H1 (cell line): Measurements from ENCODE around the gene KIFC1. TPM values are rescaled to one million over a fixed set of nuclear protein-coding genes. Genes with fewer than 3 reads are reported as not detected.

Experiments
- CTCF ChIA-PET: fragments of 300-600 bp; sonication (Branson Sonifier 250); formaldehyde crosslinking; loops from one replicate; lab custom pipeline; 2021; ENCODE audit not compliant: partially characterized antibody; lab: Charles Lee
- POLR2A ChIA-PET: fragments of 300-600 bp; sonication (Branson Sonifier 250); formaldehyde crosslinking; loops from one replicate; lab custom pipeline; 2021; ENCODE audit warnings: inconsistent platforms; ENCODE audit not compliant: partially characterized antibody; lab: Charles Lee
- DNase-seq, 2 experiments: peaks; one replicate each; pipeline versions ENCODE4 v3.0.0 to v3.0.0-alpha.2; 2010 to 2022; ENCODE audit warnings: low spot score in 2 of 2, low read depth in 1 of 2, mixed read lengths in 1 of 2
- FAIRE-seq: peaks from 2 replicates; lab custom pipeline; 2011; peaks lifted over from hg19 to GRCh38; lab: Jason Lieb, UNC
- H2AFZ ChIP-seq: 2 replicates; pipeline ENCODE4 v1.8.1; 2012; ENCODE audit warnings: low read length, inconsistent platforms
- H2AK5ac ChIP-seq: 2 replicates; pipeline ENCODE4 v1.6.1; 2013; ENCODE audit warnings: low read depth, low read length
- H2BK120ac ChIP-seq: replicated peaks from 2 replicates; pipeline ENCODE3; 2013; ENCODE audit warnings: low read depth, low read length, inconsistent platforms
- H2BK12ac ChIP-seq: 2 replicates; pipeline ENCODE4 v1.6.1; 2013; ENCODE audit warnings: low read depth, low read length
- H2BK15ac ChIP-seq: 2 replicates; pipeline ENCODE4 v1.6.1; 2013; ENCODE audit warnings: low read length
- H2BK20ac ChIP-seq: 2 replicates; pipeline ENCODE4 v1.6.1; 2013; ENCODE audit warnings: low read length
- H2BK5ac ChIP-seq: 2 replicates; pipeline ENCODE4 v1.6.1; 2013; ENCODE audit warnings: low read depth, low read length
- H3K14ac ChIP-seq: 2 replicates; pipeline ENCODE4 v1.6.1; 2013; ENCODE audit warnings: inconsistent platforms; ENCODE audit not compliant: insufficient read length
- H3K18ac ChIP-seq: 2 replicates; pipeline ENCODE4 v1.6.1; 2013; ENCODE audit warnings: low read length; ENCODE audit errors: extremely low read depth
- H3K23ac ChIP-seq: 2 replicates; pipeline ENCODE4 v1.6.1; 2013; ENCODE audit warnings: inconsistent platforms; ENCODE audit not compliant: insufficient read length
- H3K23me2 ChIP-seq: 2 replicates; pipeline ENCODE4 v1.6.1; 2013; ENCODE audit warnings: low read depth, low read length
- H3K27ac ChIP-seq: 2 replicates; pipeline ENCODE4 v1.6.1; 2011; ENCODE audit warnings: low read depth, low read length, inconsistent platforms
- H3K27me3 ChIP-seq, 4 experiments: replicated peaks in 1 of 4; 1 replicate in 1 of 4; 2 replicates in 3 of 4; pipeline versions ENCODE4 v1.6.1 to v1.8.1; 2011 to 2013; ENCODE audit warnings: low read length in 3 of 4, mild to moderate bottlenecking in 3 of 4, inconsistent platforms in 2 of 4, mixed read lengths in 2 of 4, moderate library complexity in 1 of 4; ENCODE audit not compliant: control insufficient read depth in 3 of 4, insufficient read depth in 3 of 4; ENCODE audit errors: extremely low read depth in 1 of 4
- H3K36me3 ChIP-seq, 4 experiments: 2 replicates each; pipeline versions ENCODE4 v1.6.1 to v1.8.1; 2011 to 2013; ENCODE audit warnings: mild to moderate bottlenecking in 4 of 4, low read length in 3 of 4, moderate library complexity in 2 of 4, control low read depth in 1 of 4, inconsistent platforms in 1 of 4; ENCODE audit not compliant: insufficient read depth in 4 of 4, control insufficient read depth in 2 of 4
- H3K4ac ChIP-seq: replicated peaks from 2 replicates; pipeline ENCODE3; 2013; ENCODE audit warnings: low read length, low read depth, mixed read lengths, inconsistent platforms; ENCODE audit not compliant: insufficient read length
- H3K4me1 ChIP-seq, 4 experiments: replicated peaks in 1 of 4; 1 replicate in 1 of 4; 2 replicates in 3 of 4; pipeline versions ENCODE4 v1.6.1 to v1.8.1; 2011 to 2013; ENCODE audit warnings: low read length in 3 of 4, inconsistent platforms in 2 of 4, mixed read lengths in 1 of 4; ENCODE audit not compliant: insufficient read depth in 4 of 4, control insufficient read depth in 3 of 4
- H3K4me2 ChIP-seq, 2 experiments: 2 replicates each; pipeline versions ENCODE4 v1.6.1 to v1.8.1; 2011 to 2013; ENCODE audit warnings: low read depth in 2 of 2, low read length in 2 of 2, control low read depth in 1 of 2, inconsistent platforms in 1 of 2, mild to moderate bottlenecking in 1 of 2; ENCODE audit not compliant: insufficient read depth in 1 of 2
- H3K4me3 ChIP-seq, 4 experiments: fragments of 200-600, 300-600 bp in 1 of 4; sonication (generic), shearing (Covaris generic), sonication (Bioruptor Twin) in 1 of 4; 2 replicates each; pipeline versions ENCODE4 v1.5.1 to v1.8.1; 2011 to 2016; ENCODE audit warnings: low read length in 4 of 4, low read depth in 3 of 4, control low read depth in 2 of 4, inconsistent platforms in 2 of 4, mild to moderate bottlenecking in 2 of 4, mixed read lengths in 1 of 4, moderate library complexity in 1 of 4; ENCODE audit not compliant: insufficient read depth in 2 of 4; ENCODE audit errors: extremely low read depth in 1 of 4
- H3K56ac ChIP-seq: replicated peaks from 2 replicates; pipeline ENCODE3; 2013; ENCODE audit warnings: low read depth, mild to moderate bottlenecking, mixed read lengths, low read length, inconsistent platforms; ENCODE audit not compliant: insufficient read length
- H3K79me1 ChIP-seq: 2 replicates; pipeline ENCODE4 v1.6.1; 2013; ENCODE audit warnings: low read depth, low read length, control low read depth
- H3K79me2 ChIP-seq, 2 experiments: 2 replicates each; pipeline versions ENCODE4 v1.6.1 to v1.8.1; 2012 to 2013; ENCODE audit warnings: low read length in 2 of 2, mild to moderate bottlenecking in 2 of 2, inconsistent platforms in 1 of 2; ENCODE audit not compliant: insufficient read depth in 2 of 2, control insufficient read depth in 1 of 2
- H3K9ac ChIP-seq, 4 experiments: replicated peaks in 1 of 4; 1 replicate in 1 of 4; 2 replicates in 3 of 4; pipeline versions ENCODE4 v1.6.1 to v1.8.1; 2011 to 2013; ENCODE audit warnings: low read depth in 3 of 4, low read length in 3 of 4, control low read depth in 2 of 4, mild to moderate bottlenecking in 2 of 4, moderate library complexity in 2 of 4, inconsistent platforms in 1 of 4; ENCODE audit errors: extremely low read depth in 1 of 4
- H3K9me3 ChIP-seq, 2 experiments: 2 replicates each; pipeline versions ENCODE4 v1.6.1 to v1.8.1; 2012 to 2013; ENCODE audit warnings: mild to moderate bottlenecking in 2 of 2, moderate library complexity in 2 of 2, control low read depth in 1 of 2, inconsistent platforms in 1 of 2, low read depth in 1 of 2, low read length in 1 of 2, mixed read lengths in 1 of 2; ENCODE audit not compliant: insufficient read depth in 2 of 2
- H4K20me1 ChIP-seq, 2 experiments: replicated peaks in 1 of 2; 2 replicates each; pipeline versions ENCODE3 to v1.8.1; 2011 to 2013; ENCODE audit warnings: inconsistent platforms in 2 of 2, low read length in 2 of 2, mild to moderate bottlenecking in 1 of 2; ENCODE audit not compliant: insufficient read depth in 2 of 2, control insufficient read depth in 1 of 2
- H4K5ac ChIP-seq: 2 replicates; pipeline ENCODE4 v1.6.1; 2013; ENCODE audit warnings: low read length, low read depth, mixed read lengths, inconsistent platforms; ENCODE audit not compliant: insufficient read length
- H4K8ac ChIP-seq: 2 replicates; pipeline ENCODE4 v1.8.0; 2013; ENCODE audit warnings: mild to moderate bottlenecking, moderate library complexity, low read length, inconsistent platforms; ENCODE audit not compliant: insufficient read depth; ENCODE audit errors: extremely low read depth
- H4K91ac ChIP-seq: replicated peaks from 2 replicates; pipeline ENCODE3; 2013; ENCODE audit warnings: low read length, mixed read lengths, inconsistent platforms; ENCODE audit not compliant: insufficient read length
- GABPA ChIP-seq: IDR thresholded peaks from 2 replicates; pipeline ENCODE4 v1.6.1; 2011; ENCODE audit warnings: mild to moderate bottlenecking, low read length, moderate library complexity, borderline replicate concordance; ENCODE audit not compliant: insufficient read depth
- POLR2AphosphoS5 ChIP-seq: IDR thresholded peaks from 2 replicates; pipeline ENCODE4 v1.6.1; 2011; ENCODE audit warnings: low read depth, low read length
- RAD21 ChIP-seq, 2 experiments: IDR thresholded peaks in 1 of 2; conservative IDR thresholded peaks in 1 of 2; 2 replicates each; pipeline ENCODE4 v1.6.1; 2011; ENCODE audit warnings: low read depth in 2 of 2, low read length in 2 of 2, improper control_type of control experiment in 1 of 2, inconsistent platforms in 1 of 2, mild to moderate bottlenecking in 1 of 2, moderate library complexity in 1 of 2
- WGBS, 2 experiments: shearing (Covaris generic) in 1 of 2; methylation state at CpG; one replicate each; pipeline versions ENCODE4 v1.1.6 to v1.1.7; 2013 to 2015; ENCODE audit warnings: low lambda C conversion rate in 2 of 2, mixed read lengths in 2 of 2, inconsistent platforms in 1 of 2, low coverage in 1 of 2, missing lambda C conversion rate in 1 of 2; ENCODE audit not compliant: insufficient replicate concordance in 2 of 2, insufficient coverage in 1 of 2, insufficient read length in 1 of 2; ENCODE audit errors: extremely low coverage in 1 of 2, missing lambda C conversion rate in 1 of 2; 5-methylcytosine and 5-hydroxymethylcytosine counted together
- polyA plus RNA-seq, 7 experiments: library from polyadenylated mRNA; depleted of rRNA in 3 of 7; stranded (reverse) in 5 of 7; unstranded in 2 of 7; fragments of >200 nt in 5 of 7; fragments of 200-250 nt in 2 of 7; gene quantifications; 1 replicate in 5 of 7; 2 replicates in 1 of 7; 4 replicates in 1 of 7; pipeline versions ENCODE4 v1.2.1 to v1.2.3, GENCODE V29; 2011 to 2013; ENCODE audit warnings: missing spikeins in 2 of 7, mixed read lengths in 2 of 7
- total RNA-seq: library from RNA; stranded (reverse); fragmentation: NEBNext Ultra II Directional; extraction: Animal tissue kit (Norgen Biotek cat#: 25700); gene quantifications from 2 replicates; pipeline ENCODE4 v1.2.1, GENCODE V29; 2021

The KIFC1 gene
- total and polyA plus RNA-seq, 2 of the 8 experiments (the other 6 are each of a cell fraction or from before 2014, with no cell fraction given), result 46.6 to 64.3 TPM

GRCh38 chr6:33451606-33452005, 60.0 kb downstream of the KIFC1 start:
- peak overlapping the region; percentile 47; the same call in 1 of the 2 replicates for H4K8ac ChIP-seq
- no peak overlapping the region for H2AFZ ChIP-seq
- no peak overlapping the region for H3K4me3 ChIP-seq
- no peak overlapping the region for H2BK12ac ChIP-seq
- no peak for DNase-seq
- POLR2A ChIA-PET, result interaction anchor here (0.8 to 17.2 kb wide), 3 partner anchors 16 to 40 kb away, joined by 4 to 381 read pairs (median 5); no protein-coding TSS in a partner anchor
- no peak overlapping the region for H3K4me2 ChIP-seq
- H3K4ac ChIP-seq, result no peak overlapping the region
- H2BK5ac ChIP-seq, result no peak overlapping the region
- no peak overlapping the region for H4K5ac ChIP-seq
- H3K14ac ChIP-seq, result no peak overlapping the region
- H3K79me2 ChIP-seq, result peaks cover 0 to 13% of the 10 kb centered on the region in 2 experiments; a peak in 2 of 4 replicates
- H3K18ac ChIP-seq, result no peak overlapping the region
- no peak overlapping the region for H3K23ac ChIP-seq
- H4K20me1 ChIP-seq, result peaks cover 8 to 10% of the 10 kb centered on the region in 2 experiments
- H3K23me2 ChIP-seq, result peaks cover 9% of the 10 kb centered on the region
- no peak overlapping the region for H4K91ac ChIP-seq
- H3K56ac ChIP-seq, result no peak overlapping the region
- H2BK15ac ChIP-seq, result no peak overlapping the region
- H3K79me1 ChIP-seq, result peaks cover 5% of the 10 kb centered on the region
- peaks cover 0 to 5% (median 4%) of the 10 kb centered on the region in 4 experiments; a peak in 6 of 7 replicates for H3K4me1 ChIP-seq
- CTCF ChIA-PET, result interaction anchor here (3.5 kb wide), 1 partner anchor 11 kb away, joined by 16 read pairs; no protein-coding TSS in a partner anchor
- FAIRE-seq, result no peak
- no peak overlapping the region for H2BK120ac ChIP-seq
- H2BK20ac ChIP-seq, result no peak overlapping the region
- 97% methylated on average over 8 of the region's 15 CpGs; no CpG with 5 or more reads in 1 of the 2 experiments for WGBS, 2 experiments
- no peaks in the 10 kb centered on the region for H3K9me3 ChIP-seq
- no peak overlapping the region for H3K9ac ChIP-seq
- no peak overlapping the region for H3K27ac ChIP-seq
- TF ChIP-seq RAD21 (IDR thresholded peaks at IDR 0.05 in 1 of 2, conservative IDR thresholded peaks at IDR 0.05 in 1 of 2; ENCODE audit: low read depth in 2 of 2, low read length in 2 of 2) (no peak), POLR2AphosphoS5 (peak; percentile 40; the same call in 1 of the 2 replicates), GABPA (no peak)
- TF ChIP-seq, all 59 proteins: peak for 1
- H2AK5ac ChIP-seq, result no peak overlapping the region
- H3K27me3 ChIP-seq, result no peaks in the 10 kb centered on the region
- peaks cover 34 to 61% (median 42%) of the 10 kb centered on the region in 4 experiments for H3K36me3 ChIP-seq
